Upper lobe of left lung (tissue), 6 donors: ENCODE data around the gene RAPGEF5. TPM values are rescaled to one million over a fixed set of nuclear protein-coding genes. Genes with fewer than 3 reads are reported as not detected.
A peak's percentile ranks its signal among the peaks of the same experiment; 100 is the strongest.

ENCODE experiments used
- ATAC-seq, 2 donors: fragments of 200-7000 bp; cut with Tn5 transposase; one replicate each; pipeline ENCODE4 v1.9.1; 2022; ENCODE audit warnings: mild to moderate bottlenecking in 2 of 2, moderate library complexity in 2 of 2; ENCODE audit not compliant: low FRiP score in 2 of 2
- DNase-seq, 2 donors: peaks; one replicate each; pipeline ENCODE4 v3.0.0-alpha.2; 2019 to 2020
- H3K27ac ChIP-seq, 4 donors: fragments of 200-600 bp; sonication (generic); one replicate each; pipeline ENCODE4 v1.5.1; 2016 to 2019
- H3K27me3 ChIP-seq, 4 donors: fragments of 200-600 bp; sonication (generic); one replicate each; pipeline ENCODE4 v1.5.1; 2017 to 2019
- H3K36me3 ChIP-seq, 4 donors: fragments of 200-600 bp; sonication (generic); one replicate each; pipeline ENCODE4 v1.5.1; 2016 to 2019
- H3K4me1 ChIP-seq, 4 donors: fragments of 200-600 bp; sonication (generic); one replicate each; pipeline ENCODE4 v1.5.1; 2018 to 2019
- H3K4me3 ChIP-seq, 4 donors: fragments of 200-600 bp; sonication (generic); one replicate each; pipeline ENCODE4 v1.5.1; 2017 to 2019; ENCODE audit warnings: mild to moderate bottlenecking in 2 of 4, moderate library complexity in 1 of 4
- H3K9me3 ChIP-seq, 4 donors: fragments of 200-600 bp; sonication (generic); one replicate each; pipeline ENCODE4 v1.5.1; 2018 to 2019
- CTCF ChIP-seq, 6 experiments: fragments of 450-650 bp in 4 of 6; fragments of 200-600 bp in 2 of 6; sonication (generic) in 2 of 6; IDR thresholded peaks; one replicate each; pipeline ENCODE4 v1.5.1; 2016 to 2019; ENCODE audit warnings: antibody characterized with exemption in 6 of 6
- EP300 ChIP-seq, 4 donors: sonication (generic); formaldehyde crosslinking; IDR thresholded peaks; one replicate each; pipeline ENCODE4 v1.5.1; 2017; ENCODE audit warnings: antibody characterized with exemption in 4 of 4, control low read depth in 2 of 4
- POLR2A ChIP-seq, 4 donors: fragments of 450-650 bp; IDR thresholded peaks; one replicate each; pipeline ENCODE4 v1.5.1; 2016 to 2017; ENCODE audit warnings: antibody characterized with exemption in 4 of 4, mild to moderate bottlenecking in 2 of 4
- POLR2AphosphoS5 ChIP-seq, 2 donors: sonication (generic); formaldehyde crosslinking; IDR thresholded peaks; one replicate each; pipeline ENCODE4 v1.5.1; 2017; ENCODE audit warnings: antibody characterized with exemption in 2 of 2
- WGBS, 2 donors: methylation state at CpG; one replicate each; pipeline ENCODE4 v1.1.5; 2017 to 2018; 5-methylcytosine and 5-hydroxymethylcytosine counted together
- total RNA-seq, 6 donors: library from RNA; depleted of rRNA in 4 of 6; stranded (reverse); fragments of >200 nt in 4 of 6; gene quantifications; one replicate each; pipeline versions ENCODE4 v1.1.0 to v1.2.1, GENCODE V29; 2016 to 2021
- donor health status: DM: no; HTN: no; CAD: no; lungs with moderate emphysema.
- donor health status: DM: no; HTN: yes; CAD: no; lungs with severe emphysema.

Gene RAPGEF5
- total RNA-seq, 6 donors from 2014 or later, result 68.1 to 206 (median 101) TPM

- ATAC-seq (no peak), DNase-seq (peak in 1 of 2 donors; percentile 26)
- H3K36me3 ChIP-seq, result no peaks in the 10 kb centered on the region
- peaks cover 0 to under 1% (median 0%) of the 10 kb centered on the region in 4 donors for H3K27me3 ChIP-seq
- peaks cover 4 to 8% (median 4%) of the 10 kb centered on the region in 4 donors for H3K4me1 ChIP-seq
- H3K27ac ChIP-seq, result no peak overlapping the region
- H3K4me3 ChIP-seq, result no peak overlapping the region
- WGBS, 2 donors, result 41 to 54% methylated on average over 2 of the region's 2 CpGs
- TF ChIP-seq CTCF (IDR thresholded peaks at IDR 0.05), result no peak
- TF ChIP-seq POLR2AphosphoS5 (IDR thresholded peaks at IDR 0.05), result no peak
- TF ChIP-seq POLR2A (IDR thresholded peaks at IDR 0.05), result no peak
- TF ChIP-seq EP300 (IDR thresholded peaks at IDR 0.05), result no peak
- H3K9me3 ChIP-seq, result no peaks in the 10 kb centered on the region
These were observed 4.8 kb upstream of the RAPGEF5 start for GRCh38 chr7:22361795-22362194.

- TF ChIP-seq POLR2A (IDR thresholded peaks at IDR 0.05) (no peak), EP300 (IDR thresholded peaks at IDR 0.05) (no peak), CTCF (IDR thresholded peaks at IDR 0.05) (no peak), POLR2AphosphoS5 (IDR thresholded peaks at IDR 0.05) (no peak)
- H3K27me3 ChIP-seq, result peaks cover 0 to 5% (median 0%) of the 10 kb centered on the region in 4 donors
- WGBS, 2 donors, result 89 to 90% methylated on average over 6 of the region's 6 CpGs
- ATAC-seq, result no peak
- H3K4me1 ChIP-seq, result peaks cover 4 to 12% (median 7%) of the 10 kb centered on the region in 4 donors
- no peak overlapping the region for H3K4me3 ChIP-seq
- H3K9me3 ChIP-seq, result no peaks in the 10 kb centered on the region
- DNase-seq, result no peak
- H3K36me3 ChIP-seq, result no peaks in the 10 kb centered on the region
- no peak overlapping the region for H3K27ac ChIP-seq
These were observed 4.4 kb upstream of the RAPGEF5 start for GRCh38 chr7:22361320-22361719.

GRCh38 chr7:22358820-22359697 is 2.1 kb upstream of the RAPGEF5 start:
- H3K27me3 ChIP-seq, result peaks cover 0 to 5% (median 0%) of the 10 kb centered on the region in 4 donors
- TF ChIP-seq POLR2AphosphoS5 (IDR thresholded peaks at IDR 0.05), result no peak
- TF ChIP-seq EP300 (IDR thresholded peaks at IDR 0.05), result no peak
- no peak for TF ChIP-seq CTCF (IDR thresholded peaks at IDR 0.05)
- no peak for TF ChIP-seq POLR2A (IDR thresholded peaks at IDR 0.05)
- no peak for DNase-seq
- no peak for ATAC-seq
- no peak overlapping the region for H3K27ac ChIP-seq
- peaks cover 4 to 20% (median 10%) of the 10 kb centered on the region in 4 donors for H3K4me1 ChIP-seq
- H3K9me3 ChIP-seq, result no peaks in the 10 kb centered on the region
- WGBS, 2 donors, result 91 to 98% methylated on average over 8 of the region's 8 CpGs
- H3K36me3 ChIP-seq, result no peaks in the 10 kb centered on the region
- no peak overlapping the region for H3K4me3 ChIP-seq

GRCh38 chr7:22357311-22358175 is 589 bp upstream of the RAPGEF5 start:
- ATAC-seq (peak in 1 of 2 donors; percentile 22), DNase-seq (no peak)
- no peak for TF ChIP-seq EP300 (IDR thresholded peaks at IDR 0.05)
- TF ChIP-seq POLR2A (IDR thresholded peaks at IDR 0.05), result no peak
- no peak for TF ChIP-seq POLR2AphosphoS5 (IDR thresholded peaks at IDR 0.05)
- no peak for TF ChIP-seq CTCF (IDR thresholded peaks at IDR 0.05)
- H3K9me3 ChIP-seq, result no peaks in the 10 kb centered on the region
- H3K27me3 ChIP-seq, result peaks cover 0 to 5% (median 0%) of the 10 kb centered on the region in 4 donors
- H3K4me1 ChIP-seq, result peaks cover 4 to 20% (median 10%) of the 10 kb centered on the region in 4 donors
- 38 to 61% methylated on average over 16 to 22 of the region's 23 CpGs for WGBS, 2 donors
- H3K4me3 ChIP-seq, result peak overlapping the region in 3 of 4 donors; percentile 68 to 69 (median 69)
- H3K36me3 ChIP-seq, result no peaks in the 10 kb centered on the region
- H3K27ac ChIP-seq, result peak overlapping the region in 3 of 4 donors; percentile 19 to 84 (median 83)
